Lung (tissue), 12 donors: Measurements from ENCODE around the gene FGF1. TPM values are rescaled to one million over a fixed set of nuclear protein-coding genes. Genes with fewer than 3 reads are reported as not detected.

Source experiments
- ATAC-seq: fragments of 200-7000 bp; cut with Tn5 transposase; one replicate; pipeline ENCODE4 v1.9.1; 2020; ENCODE audit warnings: moderate number of reproducible peaks; ENCODE audit not compliant: insufficient read depth, low FRiP score
- DNase-seq, 3 donors: peaks; one replicate each; pipeline ENCODE4 v3.0.0-alpha.2; 2013 to 2017
- H3K27ac ChIP-seq, 2 donors: one replicate each; pipeline ENCODE4 v1.5.1; 2013; ENCODE audit warnings: mild to moderate bottlenecking in 2 of 2, moderate library complexity in 2 of 2, control low read depth in 1 of 2, inconsistent platforms in 1 of 2, low read depth in 1 of 2, low read length in 1 of 2
- H3K27me3 ChIP-seq, 3 donors: one replicate each; pipeline ENCODE4 v1.5.1; 2013; ENCODE audit warnings: low read length in 2 of 3; ENCODE audit not compliant: control insufficient read depth in 3 of 3, insufficient read depth in 3 of 3
- H3K36me3 ChIP-seq, 4 donors: one replicate each; pipeline ENCODE4 v1.5.1; 2013; ENCODE audit warnings: low read length in 4 of 4, mild to moderate bottlenecking in 1 of 4, moderate library complexity in 1 of 4; ENCODE audit not compliant: control insufficient read depth in 4 of 4, insufficient read depth in 4 of 4
- H3K4me1 ChIP-seq, 5 donors: one replicate each; pipeline ENCODE4 v1.5.1; 2013; ENCODE audit warnings: low read length in 5 of 5, mild to moderate bottlenecking in 2 of 5, moderate library complexity in 1 of 5; ENCODE audit not compliant: control insufficient read depth in 5 of 5, insufficient read depth in 5 of 5
- H3K4me3 ChIP-seq: one replicate; pipeline ENCODE4 v1.5.1; 2013; ENCODE audit warnings: mild to moderate bottlenecking, control low read depth, moderate library complexity
- H3K9ac ChIP-seq, 2 donors: one replicate each; pipeline ENCODE4 v1.5.1; 2013; ENCODE audit warnings: low read length in 2 of 2, control low read depth in 1 of 2; ENCODE audit not compliant: insufficient read depth in 1 of 2
- H3K9me3 ChIP-seq, 4 donors: one replicate each; pipeline ENCODE4 v1.5.1; 2013; ENCODE audit warnings: low read length in 3 of 4, mild to moderate bottlenecking in 1 of 4, moderate library complexity in 1 of 4; ENCODE audit not compliant: control insufficient read depth in 4 of 4, insufficient read depth in 3 of 4
- CTCF ChIP-seq: IDR thresholded peaks from 2 replicates; pipeline ENCODE4 v1.5.1; 2012; ENCODE audit warnings: mild to moderate bottlenecking; ENCODE audit errors: control extremely low read depth, extremely low read depth
- WGBS, 2 donors: extraction: QIAGEN DNeasy Blood & Tissue Kit; methylation state at CpG; one replicate each; pipeline ENCODE4 v1.1.7; 2013; 5-methylcytosine and 5-hydroxymethylcytosine counted together
- polyA plus RNA-seq, 2 donors: library from polyadenylated mRNA; stranded (reverse); fragments of 200-250 nt; gene quantifications; one replicate each; pipeline ENCODE4 v1.2.1, GENCODE V29; 2013
- total RNA-seq, 2 donors: library from RNA; depleted of rRNA in 1 of 2; stranded (reverse); fragments of >200 nt in 1 of 2; gene quantifications; one replicate each; pipeline ENCODE4 v1.2.1, GENCODE V29; 2014 to 2021
- donor health status: control.
- donor health status: control.
- donor health status: Bipolar disorder and iron deficiency.
- donor health status: healthy.
- donor health status: DM: yes; HTN: yes; CAD: no.

Gene FGF1
- total and polyA plus RNA-seq, 4 donors, result 0.47 to 1.4 (median 1.0) TPM

- ATAC-seq (no peak), DNase-seq (no peak)
- no peak for TF ChIP-seq CTCF
- H3K27me3 ChIP-seq, result no peaks in the 10 kb centered on the region
- no peak overlapping the region for H3K4me3 ChIP-seq
- WGBS, 2 donors, result 65 to 66% methylated on average over 6 of the region's 6 CpGs
- H3K9me3 ChIP-seq, result no peaks in the 10 kb centered on the region
- no peaks in the 10 kb centered on the region for H3K36me3 ChIP-seq
- H3K9ac ChIP-seq, result no peak overlapping the region
- H3K27ac ChIP-seq, result no peak overlapping the region
- H3K4me1 ChIP-seq, result peaks cover 0 to 20% (median 3%) of the 10 kb centered on the region in 5 donors
Observed at GRCh38 chr5:142552107-142552506, 133.8 kb downstream of the FGF1 start.

- no peak for TF ChIP-seq CTCF
- DNase-seq (peak; percentile 57 to 73 (median 66)), ATAC-seq (no peak)
- no peak overlapping the region for H3K9ac ChIP-seq
- no peak overlapping the region for H3K4me3 ChIP-seq
- peaks cover 0 to 20% (median 3%) of the 10 kb centered on the region in 5 donors for H3K4me1 ChIP-seq
- H3K36me3 ChIP-seq, result no peaks in the 10 kb centered on the region
- no peak overlapping the region for H3K27ac ChIP-seq
- no peaks in the 10 kb centered on the region for H3K9me3 ChIP-seq
- 9 to 18% methylated on average over 31 of the region's 31 CpGs for WGBS, 2 donors
- no peaks in the 10 kb centered on the region for H3K27me3 ChIP-seq
Observed at GRCh38 chr5:142551338-142552067, 134.4 kb downstream of the FGF1 start.

GRCh38 chr5:142550471-142550870 is 135.4 kb downstream of the FGF1 start:
- no peaks in the 10 kb centered on the region for H3K36me3 ChIP-seq
- H3K4me1 ChIP-seq, result peaks cover 0 to 20% (median 3%) of the 10 kb centered on the region in 5 donors
- H3K27me3 ChIP-seq, result no peaks in the 10 kb centered on the region
- no peak overlapping the region for H3K4me3 ChIP-seq
- no peak overlapping the region for H3K27ac ChIP-seq
- DNase-seq, result no peak
- no peak for TF ChIP-seq CTCF
- H3K9me3 ChIP-seq, result no peaks in the 10 kb centered on the region
- no peak for ATAC-seq
- H3K9ac ChIP-seq, result no peak overlapping the region
- 94 to 98% methylated on average over 2 of the region's 2 CpGs for WGBS, 2 donors

GRCh38 chr5:142549834-142550233 is 136.1 kb downstream of the FGF1 start:
- 63 to 70% methylated on average over 2 of the region's 2 CpGs for WGBS, 2 donors
- no peak for TF ChIP-seq CTCF

More at GRCh38 chr5:142549834-142550233, 136.1 kb downstream of the FGF1 start:
- no peak for ATAC-seq
- no peaks in the 10 kb centered on the region for H3K27me3 ChIP-seq
- no peak overlapping the region for H3K27ac ChIP-seq
- H3K4me1 ChIP-seq, result peaks cover 0 to 20% (median 4%) of the 10 kb centered on the region in 5 donors
- H3K9ac ChIP-seq, result no peak overlapping the region
- H3K36me3 ChIP-seq, result no peaks in the 10 kb centered on the region
- no peaks in the 10 kb centered on the region for H3K9me3 ChIP-seq
- no peak overlapping the region for H3K4me3 ChIP-seq
- no peak for DNase-seq
